A549 (cell line): ENCODE measurements around the gene PTX4. TPM values are rescaled to one million over a fixed set of nuclear protein-coding genes. Genes with fewer than 3 reads are reported as not detected.
A peak's percentile ranks its signal among the peaks of the same experiment; 100 is the strongest.

ENCODE experiments used
- ATAC-seq, 2 experiments: fragments of 200-7000 bp in 1 of 2; fragments of >200 bp in 1 of 2; cut with Nextera tagmentation in 1 of 2; cut with Tn5 transposase in 1 of 2; 3 replicates each; pipeline versions ENCODE4 v1.8.0 to v1.9.1; 2018 to 2020; ENCODE audit warnings: mild to moderate bottlenecking in 1 of 2, moderate library complexity in 1 of 2
- CTCF ChIA-PET: fragments of 300-600 bp; sonication (Branson Sonifier 250); formaldehyde crosslinking; extraction: SDS; loops from one replicate; lab custom pipeline; 2021; ENCODE audit warnings: antibody characterized with exemption, inconsistent platforms; lab: Yijun Ruan, JAX
- POLR2A ChIA-PET: fragments of 350-600 bp; formaldehyde crosslinking; extraction: SDS; loops from one replicate; lab custom pipeline; 2021; ENCODE audit warnings: antibody characterized with exemption, inconsistent platforms; lab: Yijun Ruan, JAX
- DNase-seq, 2 experiments: peaks; one replicate each; pipeline versions ENCODE4 v3.0.0 to v3.0.0-alpha.2; 2011 to 2016; ENCODE audit warnings: low read depth in 1 of 2, low spot score in 1 of 2
- FAIRE-seq: peaks from 2 replicates; lab custom pipeline; 2011; peaks lifted over from hg19 to GRCh38; lab: Jason Lieb, UNC
- H3K27ac ChIP-seq, 2 experiments: fragments of >200 bp; sonication (Bioruptor Twin); formaldehyde crosslinking; 3 replicates each; pipeline ENCODE4 v1.5.1; 2016 to 2017
- H3K4me1 ChIP-seq: fragments of >200 bp; sonication (Bioruptor Twin); formaldehyde crosslinking; 3 replicates; pipeline ENCODE4 v1.6.1; 2016
- H3K4me2 ChIP-seq: fragments of >200 bp; sonication (Bioruptor Twin); formaldehyde crosslinking; 3 replicates; pipeline ENCODE4 v1.6.1; 2016
- H3K4me3 ChIP-seq: fragments of >200 bp; sonication (Bioruptor Twin); formaldehyde crosslinking; 3 replicates; pipeline ENCODE4 v1.5.1; 2016
- H3K9me3 ChIP-seq: fragments of >200 bp; sonication (Bioruptor Twin); formaldehyde crosslinking; 3 replicates; pipeline ENCODE4 v1.6.1; 2016
- ELK1 ChIP-seq: fragments of 150-350 bp; IDR thresholded peaks from 2 replicates; pipeline ENCODE4 v1.6.1; 2014; ENCODE audit warnings: low read depth, mild to moderate bottlenecking, low read length
- ESRRA ChIP-seq: fragments of 150-350 bp; IDR thresholded peaks from 2 replicates; pipeline ENCODE4 v1.6.1; 2014; ENCODE audit warnings: mild to moderate bottlenecking, low read length, borderline replicate concordance
- FOSL2 ChIP-seq, 2 experiments: fragments of 450-650 bp in 1 of 2; fragments of >200 bp in 1 of 2; sonication (Bioruptor Twin) in 1 of 2; formaldehyde crosslinking; IDR thresholded peaks; 2 replicates each; pipeline versions ENCODE4 v1.5.0 to v1.6.1; 2016 to 2020; ENCODE audit warnings: mild to moderate bottlenecking in 1 of 2, moderate library complexity in 1 of 2
- HOXB13 ChIP-seq: fragments of 250-450 bp; sonication (Bioruptor Pico); IDR thresholded peaks from 2 replicates; pipeline ENCODE4 v1.5.0; 2020; ENCODE audit warnings: low read depth, mild to moderate bottlenecking, moderate library complexity
- KDM1A ChIP-seq: fragments of 200-600 bp; sonication (generic); IDR thresholded peaks from 2 replicates; pipeline ENCODE4 v1.6.1; 2016; ENCODE audit warnings: low read depth, mild to moderate bottlenecking
- KDM5A ChIP-seq: fragments of 200-600 bp; sonication (generic); IDR thresholded peaks from 2 replicates; pipeline ENCODE4 v1.6.1; 2016; ENCODE audit warnings: antibody characterized with exemption, mild to moderate bottlenecking
- MAFK ChIP-seq: fragments of 450-650 bp; IDR thresholded peaks from 2 replicates; pipeline ENCODE4 v1.6.1; 2014; ENCODE audit not compliant: partially characterized antibody
- MYC ChIP-seq: IDR thresholded peaks from 2 replicates; pipeline ENCODE4 v1.6.1; 2012; ENCODE audit warnings: mild to moderate bottlenecking, inconsistent platforms, low read length, improper control_type of control experiment, borderline replicate concordance
- NFE2L2 ChIP-seq: fragments of 150-350 bp; conservative IDR thresholded peaks from 2 replicates; pipeline ENCODE4 v1.6.1; 2014; ENCODE audit warnings: low read length
- NPAS2 ChIP-seq: fragments of 250-450 bp; sonication (Bioruptor Pico); IDR thresholded peaks from 2 replicates; pipeline ENCODE4 v1.8.0; 2022; ENCODE audit warnings: mild to moderate bottlenecking, moderate library complexity, borderline replicate concordance
- PHF8 ChIP-seq: fragments of 200-600 bp; sonication (generic); IDR thresholded peaks from 2 replicates; pipeline ENCODE4 v1.6.1; 2016; ENCODE audit warnings: low read depth, mild to moderate bottlenecking, antibody characterized with exemption, moderate library complexity, borderline replicate concordance
- RCOR1 ChIP-seq: fragments of 150-350 bp; IDR thresholded peaks from 2 replicates; pipeline ENCODE4 v1.6.1; 2014; ENCODE audit warnings: antibody characterized with exemption, low read length, low read depth
- RNF2 ChIP-seq: fragments of 200-600 bp; sonication (generic); IDR thresholded peaks from 2 replicates; pipeline ENCODE4 v1.6.1; 2016; ENCODE audit warnings: low read depth, mild to moderate bottlenecking, antibody characterized with exemption, moderate library complexity, borderline replicate concordance
- TP53 ChIP-seq: fragments of 250-450 bp; sonication (Bioruptor Pico); IDR thresholded peaks from 2 replicates; pipeline ENCODE4 v1.5.0; 2021; ENCODE audit warnings: mild to moderate bottlenecking, moderate library complexity
- USF2 ChIP-seq: fragments of 450-650 bp; IDR thresholded peaks from 2 replicates; pipeline ENCODE4 v1.6.1; 2014; ENCODE audit warnings: antibody characterized with exemption
- ZNF302 ChIP-seq: fragments of 250-450 bp; sonication (Bioruptor Pico); IDR thresholded peaks from 2 replicates; pipeline ENCODE4 v1.9.0; 2021; ENCODE audit warnings: inconsistent platforms, mild to moderate bottlenecking, moderate library complexity
- WGBS: methylation state at CpG from one replicate; pipeline ENCODE4 v1.1.6; 2017; ENCODE audit errors: missing lambda C conversion rate; 5-methylcytosine and 5-hydroxymethylcytosine counted together
- polyA plus RNA-seq, 4 experiments: library from polyadenylated mRNA; depleted of rRNA in 3 of 4; stranded (reverse); fragments of >200 nt; fragmentation: RNase III in 1 of 4; extraction: RNeasy Plus Mini Kit Qiagen cat#74134 plus additional on column Dnase treatment in 1 of 4; gene quantifications; 2 replicates in 3 of 4; 3 replicates in 1 of 4; pipeline ENCODE4 v1.2.3, GENCODE V29; 2011 to 2017

PTX4 gene
- polyA plus RNA-seq, 2 of the 4 experiments (the other 2 are of a cell fraction), result not detected

GRCh38 chr16:1444730-1445517, 43.8 kb downstream of the PTX4 start:
- no peak for FAIRE-seq
- CTCF ChIA-PET, result interaction anchor here (1.1 to 1.9 kb wide), 3 partner anchors 10 to 24 kb away, joined by 3 to 5 read pairs (median 3); partner anchors contain the start of gene UQCC4
- ATAC-seq, result no peak

GRCh38 chr16:1443980-1444729, 44.6 kb downstream of the PTX4 start, which contains the start of gene CCDC154:
Gene CCDC154 (minus strand): TSS chr16:1444556. CDS start chr16:1444322, 234 bp downstream.
- Histone ChIP-seq H3K9me3 (no peaks in the 10 kb centered on the region), H3K4me2 (no peak within 1 kb of the TSS), H3K4me3 (no peak within 1 kb of the TSS), H3K4me1 (no peaks in the 10 kb centered on the region), H3K27ac (no peak within 1 kb of the TSS)
- TF ChIP-seq MAFK (no peak), MYC (no peak), TP53 (CRISPR knock-in tag) (no peak), RNF2 (no peak), KDM1A (no peak), NFE2L2 (no peak), ZNF302 (CRISPR knock-in tag) (no peak), USF2 (no peak), RCOR1 (no peak), FOSL2 (IDR thresholded peaks at IDR 0.05) (no peak), FOSL2 (CRISPR knock-in tag; IDR thresholded peaks at IDR 0.05) (no peak), ESRRA (no peak), KDM5A (no peak), NPAS2 (no peak), HOXB13 (CRISPR knock-in tag) (no peak), PHF8 (no peak)
- ChIA-PET CTCF (interaction anchor here (0.5 to 9.2 kb wide), 5 partner anchors 11 to 141 kb away, joined by 3 to 57 read pairs (median 3); partner anchors contain the start of gene UQCC4), POLR2A (no interaction called here)
- ATAC-seq, result peak in 1 of 2 experiments; percentile 4; a peak in 2 of 6 replicates
- no peak for FAIRE-seq
- WGBS, result 93% methylated on average over 11 of the region's 27 CpGs
- DNase-seq, result no peak

More at GRCh38 chr16:1444730-1445517, 43.8 kb downstream of the PTX4 start:
- no peak for TF ChIP-seq NPAS2
- no peaks in the 10 kb centered on the region for H3K9me3 ChIP-seq
- H3K4me1 ChIP-seq, result no peaks in the 10 kb centered on the region
- no peak overlapping the region for H3K4me2 ChIP-seq
- H3K4me3 ChIP-seq, result no peak overlapping the region
- H3K27ac ChIP-seq, result no peak overlapping the region
- WGBS, result 90% methylated on average over 36 of the region's 48 CpGs
- POLR2A ChIA-PET, result no interaction called here
- no peak for DNase-seq

- ChIA-PET POLR2A (no interaction called here), CTCF (interaction anchor here (0.5 to 9.2 kb wide), 4 partner anchors 11 to 141 kb away, joined by 3 to 57 read pairs (median 4); no protein-coding TSS in a partner anchor)
- no peak for TF ChIP-seq ELK1
- Histone ChIP-seq H3K4me2 (no peak overlapping the region), H3K27ac (no peak overlapping the region), H3K4me3 (no peak overlapping the region), H3K4me1 (no peaks in the 10 kb centered on the region), H3K9me3 (no peaks in the 10 kb centered on the region)
- ATAC-seq (peak; percentile 3 to 11; a peak in 3 of 6 replicates), FAIRE-seq (no peak), DNase-seq (no peak)
- whole genome bisulfite sequencing, result 89% methylated on average over 13 of the region's 38 CpGs
These were observed 45.3 kb downstream of the PTX4 start for GRCh38 chr16:1443403-1443973.
